ENCODE data around the gene CCSER2.

The CCSER2 gene

GRCh38 chr10:84348447-84348846 is 20.1 kb downstream of the CCSER2 start:
- DNase-seq, result no peak

GRCh38 chr10:84348860-84349259 is 20.5 kb downstream of the CCSER2 start:
- no peak for DNase-seq

- DNase-seq, result peak; percentile 83
Measured at GRCh38 chr10:84352251-84352842, 24.0 kb downstream of the CCSER2 start.

DNA sequence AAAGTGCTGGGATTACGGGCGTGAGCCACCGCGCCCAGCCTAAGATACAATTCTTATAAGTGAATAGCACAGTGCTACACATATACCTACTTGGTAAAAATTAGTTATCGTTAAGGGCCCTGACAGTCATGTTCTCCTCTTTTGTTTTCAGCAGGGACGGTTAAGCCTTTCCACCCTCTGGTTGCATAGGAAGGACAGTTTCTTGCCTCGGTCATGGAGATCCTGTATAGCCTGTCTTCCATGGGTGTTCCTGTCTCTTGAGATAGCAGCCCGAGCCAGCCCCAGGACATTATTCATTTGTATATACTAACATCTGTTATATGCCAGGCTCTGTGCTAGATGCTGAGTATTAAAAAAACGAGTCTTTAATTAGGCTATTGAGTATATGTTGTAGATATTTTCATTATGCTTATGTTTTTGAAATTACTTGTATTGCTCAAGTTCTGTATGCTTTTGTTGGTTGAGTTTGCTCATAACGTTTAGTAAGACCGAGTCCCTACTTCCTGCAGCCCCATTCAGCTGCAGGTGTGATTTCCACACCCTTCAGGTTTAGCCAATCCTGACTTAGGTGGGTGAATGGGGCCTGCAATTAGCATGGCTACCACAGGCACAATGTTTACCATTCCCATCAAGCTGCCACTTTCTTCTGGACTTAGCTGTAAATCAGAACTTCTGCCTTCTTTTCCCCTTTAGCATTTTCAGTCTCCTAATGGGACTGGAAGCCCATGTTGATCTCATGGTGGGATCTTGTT is 24.8 kb downstream of the CCSER2 start:
- no peak for DNase-seq

DNA sequence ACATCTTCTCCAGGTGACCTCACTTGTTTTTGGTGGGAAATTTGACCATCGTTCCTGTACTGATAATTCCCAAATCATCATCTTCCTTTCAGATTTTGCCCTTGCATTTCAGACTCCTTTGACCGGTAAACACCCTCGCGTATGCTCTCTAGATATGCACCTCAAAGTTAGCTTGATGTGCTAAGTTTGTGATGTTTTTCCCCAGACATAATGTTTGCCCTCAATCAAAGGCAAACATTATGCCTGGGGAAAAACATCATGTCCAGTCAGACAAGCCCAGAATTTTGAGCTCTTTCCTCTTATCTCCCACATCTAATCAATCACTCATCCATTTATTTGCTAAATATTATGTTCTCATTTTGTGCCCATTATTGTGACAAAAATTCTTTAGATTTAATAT is 26.2 kb downstream of the CCSER2 start:
- no peak for DNase-seq

- DNase-seq, result no peak
Measured at GRCh38 chr10:84355106-84355505, 26.7 kb downstream of the CCSER2 start.

- no peak for DNase-seq
Measured at GRCh38 chr10:84356928-84357327, 28.5 kb downstream of the CCSER2 start.

- DNase-seq, result no peak
Measured at GRCh38 chr10:84358743-84359142, 30.4 kb downstream of the CCSER2 start.

DNA sequence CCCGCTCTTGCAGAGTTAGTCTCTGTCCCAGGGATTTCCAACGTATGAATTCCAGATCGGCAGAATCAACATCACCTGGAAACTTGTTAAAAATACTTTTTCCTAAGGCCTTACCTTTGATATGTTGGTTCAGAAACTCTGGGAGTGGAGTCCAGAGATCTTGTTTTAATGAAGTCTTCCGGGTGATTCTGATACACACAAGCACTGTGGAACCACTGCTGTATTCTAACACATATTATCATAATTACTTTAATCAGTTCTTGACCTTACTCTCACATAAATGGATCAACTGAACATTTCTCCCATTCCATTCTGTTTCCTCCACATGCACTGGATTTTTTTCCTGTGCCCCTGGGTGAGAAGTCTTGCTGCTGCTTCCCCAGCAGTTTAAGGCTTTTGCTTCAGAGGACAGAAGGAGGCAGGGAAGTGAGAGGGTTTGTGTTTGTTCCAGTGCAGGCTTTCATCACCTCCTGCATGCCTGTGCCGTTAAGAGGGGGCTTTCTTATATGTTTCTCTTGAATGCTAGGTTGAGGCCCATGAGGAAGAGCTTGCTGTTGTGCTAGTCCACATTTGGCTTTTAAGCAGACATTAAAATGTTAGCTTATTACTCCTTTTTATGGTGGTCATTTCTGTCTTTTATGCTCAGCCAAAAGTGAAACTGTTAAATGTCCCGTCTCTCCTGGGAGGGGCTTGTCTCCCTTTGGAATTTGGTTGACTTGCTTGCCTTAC is 32.4 kb downstream of the CCSER2 start:
- DNase-seq, result no peak

DNA sequence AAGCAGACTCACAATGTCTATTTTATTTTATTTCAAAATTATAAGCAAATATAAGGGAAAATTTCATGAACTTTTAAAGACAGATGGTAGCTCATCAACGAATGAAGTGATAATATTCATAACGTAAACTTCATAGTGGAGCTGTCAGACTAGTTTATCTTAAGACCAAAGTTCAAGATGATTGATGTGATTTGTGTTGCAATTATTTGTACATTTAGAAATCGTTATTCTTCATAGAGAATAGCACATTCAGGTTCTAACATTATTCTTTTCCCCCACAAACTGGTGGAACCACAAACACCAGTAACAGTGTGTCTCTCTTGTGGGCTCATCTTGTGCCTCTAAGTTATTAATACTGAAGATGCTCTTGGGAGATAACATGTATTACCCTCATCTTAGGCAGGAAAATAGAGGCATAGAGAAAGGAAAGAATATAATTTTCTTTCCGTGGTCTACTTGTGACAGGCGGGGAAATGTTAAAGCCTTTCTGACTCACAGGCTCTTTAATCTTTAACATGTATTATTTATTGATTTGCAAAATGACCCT is 37.0 kb downstream of the CCSER2 start:
- no peak for DNase-seq

DNA sequence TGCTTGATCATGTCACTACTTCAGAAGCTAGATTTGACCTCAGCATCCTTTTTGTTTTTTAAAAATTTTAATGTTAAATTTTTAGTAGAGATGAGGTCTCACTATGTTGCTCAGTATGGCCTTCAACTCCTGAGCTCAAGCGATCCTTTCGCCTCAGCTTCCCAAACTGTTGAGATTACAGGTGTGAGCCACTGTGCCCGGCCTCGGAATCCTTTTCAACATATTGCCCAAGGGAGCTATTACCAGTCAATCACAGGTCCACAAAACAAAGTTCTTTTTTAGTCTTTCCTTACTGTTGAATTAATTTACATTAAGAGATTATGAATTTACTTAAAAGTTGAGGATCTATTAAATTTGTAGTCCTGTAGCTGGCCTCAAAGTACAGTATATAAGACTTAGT is 37.7 kb downstream of the CCSER2 start:
- DNase-seq, result no peak

DNA sequence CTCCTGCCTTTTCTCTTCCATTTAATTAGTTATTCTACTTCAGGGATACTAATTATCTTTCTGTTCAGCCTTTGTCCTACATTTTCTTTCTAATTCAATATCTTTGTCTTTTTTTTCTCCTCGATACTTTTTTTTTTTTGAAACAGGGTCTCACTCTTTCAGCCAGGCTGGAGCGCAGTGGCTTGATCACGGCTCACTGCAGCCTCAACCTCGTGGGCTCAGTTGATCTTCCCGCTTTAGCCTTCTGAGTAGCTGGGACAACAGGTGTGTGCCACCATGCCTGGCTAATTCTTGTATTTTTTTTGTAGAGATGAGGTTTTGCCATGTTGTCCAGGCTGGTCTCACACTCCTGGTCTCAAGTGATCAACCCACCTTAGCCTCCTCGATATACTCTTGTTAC is 38.9 kb downstream of the CCSER2 start:
- no peak for DNase-seq

DNA sequence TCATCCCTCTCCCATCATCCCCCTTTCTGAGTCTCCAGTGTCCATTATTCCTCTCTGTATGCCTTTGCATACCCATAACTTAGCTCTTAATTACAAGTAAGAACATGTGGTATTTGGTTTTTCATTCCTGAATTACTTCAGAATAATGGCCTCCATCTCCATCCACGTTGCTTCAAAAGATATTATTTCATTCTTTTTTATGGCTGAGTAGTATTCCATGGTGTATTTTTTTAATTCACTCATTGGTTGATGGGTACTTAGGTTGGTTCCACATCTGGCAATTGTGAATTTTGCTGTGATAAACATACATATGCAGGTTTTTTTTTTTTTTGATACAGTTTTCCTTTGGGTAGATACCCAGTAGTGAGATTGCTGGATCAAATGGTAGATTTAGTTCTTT is 40.4 kb downstream of the CCSER2 start:
- no peak for DNase-seq

GRCh38 chr10:84370283-84370682 is 41.9 kb downstream of the CCSER2 start:
- DNase-seq, result no peak

- DNase-seq, result no peak
Measured at GRCh38 chr10:84371944-84372343, 43.6 kb downstream of the CCSER2 start.

GRCh38 chr10:84373000-84373399 is 44.6 kb downstream of the CCSER2 start:
- no peak for DNase-seq

DNA sequence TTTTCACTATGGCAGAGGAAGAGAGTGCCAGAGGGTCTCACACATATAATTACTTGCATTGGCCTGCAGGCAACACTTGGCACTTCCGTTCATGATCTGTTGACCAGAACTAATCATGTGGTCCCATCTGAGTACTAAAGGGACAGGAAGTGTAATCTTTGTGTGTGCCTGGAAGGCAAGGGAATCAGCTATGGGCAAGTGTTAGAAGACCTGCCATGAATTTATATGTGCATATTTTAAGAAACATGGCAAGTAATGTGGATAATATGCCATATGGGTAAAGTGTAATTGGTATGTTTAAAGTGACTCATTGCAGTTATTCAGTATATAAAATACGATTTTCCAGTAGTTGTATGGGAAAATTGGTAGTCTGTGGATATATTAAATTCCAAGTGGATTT is 46.1 kb downstream of the CCSER2 start:
- DNase-seq, result no peak

DNA sequence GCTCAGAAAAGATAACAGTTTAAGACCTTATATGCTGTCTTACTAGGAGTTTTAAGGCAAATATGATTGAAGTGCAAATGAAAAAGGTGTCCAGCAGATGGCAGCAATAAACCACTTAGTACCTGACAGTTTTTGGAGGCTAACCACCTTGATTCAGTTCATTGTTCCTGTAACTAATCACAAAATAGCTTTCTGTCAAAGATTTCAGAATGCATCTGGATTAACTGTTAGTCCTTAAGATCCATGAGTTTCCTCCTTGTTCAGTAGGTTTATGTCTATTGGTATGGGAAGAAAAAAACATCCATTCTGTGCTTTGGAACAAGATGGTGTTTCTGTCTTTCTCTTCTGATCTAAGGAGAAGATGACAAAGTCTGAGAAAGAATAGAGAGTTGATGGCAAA is 46.6 kb downstream of the CCSER2 start:
- DNase-seq, result peak; percentile 85

DNA sequence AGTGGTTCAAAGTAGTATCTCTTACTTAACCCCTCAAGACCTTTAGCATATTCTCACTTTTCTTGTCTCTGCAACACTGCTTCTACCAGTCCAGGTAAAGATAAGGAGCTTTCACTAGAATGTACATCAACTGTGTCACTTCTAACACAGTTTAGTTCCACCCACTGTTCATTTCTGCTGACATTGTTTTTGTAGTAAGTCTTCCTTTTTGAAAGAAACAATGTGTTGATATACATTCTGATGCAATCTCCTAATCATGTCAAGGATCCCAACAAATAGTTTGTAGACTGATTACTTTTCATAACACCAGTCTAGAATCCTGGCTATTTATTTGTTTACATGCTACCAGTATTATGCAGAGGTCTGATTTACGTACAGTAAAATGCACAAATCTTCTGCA is 47.5 kb downstream of the CCSER2 start:
- DNase-seq, result no peak

- DNase-seq, result no peak
Measured at GRCh38 chr10:84388148-84388547, 59.8 kb downstream of the CCSER2 start.

- DNase-seq, result no peak
Measured at GRCh38 chr10:84390364-84390763, 62.0 kb downstream of the CCSER2 start.

DNA sequence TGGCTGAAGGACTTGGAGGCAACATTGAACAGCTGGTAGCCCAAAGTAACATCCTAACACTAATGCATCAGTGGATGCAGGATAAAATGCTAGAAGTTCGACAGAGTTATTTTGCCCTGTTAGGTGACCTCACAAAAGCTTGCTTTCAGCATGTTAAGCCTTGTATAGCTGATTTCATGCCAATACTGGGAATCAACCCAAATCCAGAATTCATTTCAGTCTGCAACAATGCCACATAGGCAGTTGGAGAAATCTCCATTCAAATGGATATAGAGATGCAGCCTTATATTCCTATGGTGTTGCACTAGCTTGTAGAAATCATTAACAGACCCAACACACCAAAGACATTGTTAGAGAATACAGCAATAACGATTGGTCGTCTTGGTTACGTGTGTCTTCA is 62.9 kb downstream of the CCSER2 start:
- no peak for DNase-seq

GRCh38 chr10:84392181-84392580 is 63.8 kb downstream of the CCSER2 start:
- DNase-seq, result no peak

DNA sequence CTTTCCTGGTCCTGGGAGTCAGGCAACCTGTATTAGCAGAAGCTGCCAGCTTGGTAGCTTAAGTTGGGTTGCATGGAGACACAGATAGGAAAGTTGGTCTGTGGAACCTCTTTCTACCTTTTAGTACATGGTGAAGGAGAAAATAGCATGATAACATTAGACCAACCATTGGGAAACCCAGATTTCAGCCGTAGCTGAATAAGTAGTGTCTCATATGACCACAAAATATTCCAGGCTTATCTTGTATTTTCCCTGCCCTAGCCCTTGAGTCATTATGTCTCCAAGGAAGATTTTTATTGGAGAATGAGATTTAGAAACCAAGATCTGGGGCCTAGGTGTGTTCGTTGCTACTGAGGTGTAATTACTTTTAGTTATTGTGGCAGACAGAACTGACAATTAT is 67.2 kb downstream of the CCSER2 start:
- no peak for DNase-seq

Data from hematopoietic multipotent progenitor cell treated with erythropoietin and hydrocortisone succinate and interleukin-3 and kit ligand, for 6 days (in vitro differentiated cells).